OCI-LY7 (cell line): Measurements from ENCODE around the gene ALOXE3. TPM values are rescaled to one million over a fixed set of nuclear protein-coding genes. Genes with fewer than 3 reads are reported as not detected.

ENCODE experiments used
- BruUV-seq: library from RNA; stranded (reverse); fragments of 400-500 nt; replicated peaks from 2 replicates; lab custom pipeline; 2021; lab: Mats Ljungman, UMichigan
- CTCF ChIA-PET: fragments of 300-600 bp; sonication (Branson Sonifier 250); formaldehyde crosslinking; loops from one replicate; lab custom pipeline; 2022; ENCODE audit warnings: antibody characterized with exemption; ENCODE audit not compliant: unreplicated experiment; lab: Charles Lee
- POLR2A ChIA-PET: fragments of 300-600 bp; sonication (Branson Sonifier 250); formaldehyde crosslinking; loops from one replicate; lab custom pipeline; 2022; ENCODE audit warnings: antibody characterized with exemption; lab: Charles Lee
- DNase-seq: peaks from one replicate; pipeline ENCODE4 v3.0.0-alpha.2; 2015; ENCODE audit warnings: low spot score
- H2AFZ ChIP-seq: fragments of 200-600 bp; sonication (generic), shearing (Covaris generic); 2 replicates; pipeline ENCODE4 v1.6.1; 2014; ENCODE audit warnings: mild to moderate bottlenecking, antibody characterized with exemption, low read length, moderate library complexity
- H3K27ac ChIP-seq: fragments of 200-600 bp; sonication (generic); 2 replicates; pipeline ENCODE4 v1.5.1; 2014; ENCODE audit warnings: mixed run types, low read depth, mild to moderate bottlenecking, moderate library complexity, low read length, inconsistent platforms; ENCODE audit not compliant: poor library complexity, severe bottlenecking
- H3K36me3 ChIP-seq: fragments of 200-600 bp; sonication (generic); 2 replicates; pipeline ENCODE4 v1.6.1; 2014; ENCODE audit warnings: mild to moderate bottlenecking, antibody characterized with exemption, low read length, moderate library complexity, mixed read lengths; ENCODE audit not compliant: insufficient read depth
- H3K4me1 ChIP-seq: fragments of 200-600 bp; sonication (generic); 2 replicates; pipeline ENCODE4 v1.5.1; 2014; ENCODE audit warnings: mild to moderate bottlenecking, low read length; ENCODE audit not compliant: insufficient read depth, poor library complexity, severe bottlenecking
- H3K4me2 ChIP-seq: fragments of 200-600 bp; sonication (generic); 2 replicates; pipeline ENCODE4 v1.6.1; 2014; ENCODE audit warnings: mild to moderate bottlenecking, low read length
- H3K4me3 ChIP-seq: fragments of 200-600 bp; sonication (generic); 2 replicates; pipeline ENCODE4 v1.5.1; 2014; ENCODE audit warnings: mild to moderate bottlenecking, low read depth, low read length; ENCODE audit not compliant: poor library complexity, severe bottlenecking
- H3K79me2 ChIP-seq: fragments of 200-600 bp; sonication (generic); 2 replicates; pipeline ENCODE4 v1.6.1; 2016; ENCODE audit warnings: low read depth, mild to moderate bottlenecking, low read length, moderate library complexity, mixed read lengths; ENCODE audit not compliant: insufficient read depth
- H3K9me2 ChIP-seq: fragments of 200-600 bp; sonication (generic); 2 replicates; pipeline ENCODE4 v1.6.1; 2016; ENCODE audit warnings: mild to moderate bottlenecking, low read length, mixed read lengths; ENCODE audit not compliant: insufficient read depth
- H3K9me3 ChIP-seq: fragments of 200-600 bp; sonication (generic); 2 replicates; pipeline ENCODE4 v1.6.1; 2014; ENCODE audit warnings: mild to moderate bottlenecking, mixed run types, low read length, mixed read lengths
- H4K20me1 ChIP-seq: fragments of 200-600 bp; sonication (generic); 2 replicates; pipeline ENCODE4 v1.6.1; 2014; ENCODE audit warnings: mild to moderate bottlenecking, antibody characterized with exemption, low read length, moderate library complexity, mixed read lengths; ENCODE audit not compliant: insufficient read depth
- CTCF ChIP-seq: fragments of 200-600 bp; sonication (generic); conservative IDR thresholded peaks from 2 replicates; pipeline ENCODE4 v1.5.1; 2014; ENCODE audit warnings: mild to moderate bottlenecking, antibody characterized with exemption, low read length, moderate library complexity, mixed read lengths
- EZH2phosphoT487 ChIP-seq: fragments of 200-600 bp; sonication (generic); IDR thresholded peaks from 2 replicates; pipeline ENCODE4 v1.6.1; 2018; ENCODE audit warnings: low read depth, borderline replicate concordance, mild to moderate bottlenecking, mixed run types, antibody characterized with exemption, low read length, moderate library complexity, mixed read lengths
- intact Hi-C: fragments of 100-400 bp; cut with micrococcal nuclease; formaldehyde crosslinking; loops from one replicate; pipeline ENCODE4 v1.10.0; 2022; ENCODE audit not compliant: unreplicated experiment
- total RNA-seq, 2 experiments: library from RNA; depleted of rRNA in 1 of 2; stranded (reverse); fragments of >200 nt in 1 of 2; shearing (Covaris generic) in 1 of 2; gene quantifications; 2 replicates each; pipeline ENCODE4 v1.2.3, GENCODE V29; 2014 to 2022

ALOXE3 gene
- total RNA-seq, 2 experiments from 2014 or later: 0.10 TPM; not detected in 1

DNA sequence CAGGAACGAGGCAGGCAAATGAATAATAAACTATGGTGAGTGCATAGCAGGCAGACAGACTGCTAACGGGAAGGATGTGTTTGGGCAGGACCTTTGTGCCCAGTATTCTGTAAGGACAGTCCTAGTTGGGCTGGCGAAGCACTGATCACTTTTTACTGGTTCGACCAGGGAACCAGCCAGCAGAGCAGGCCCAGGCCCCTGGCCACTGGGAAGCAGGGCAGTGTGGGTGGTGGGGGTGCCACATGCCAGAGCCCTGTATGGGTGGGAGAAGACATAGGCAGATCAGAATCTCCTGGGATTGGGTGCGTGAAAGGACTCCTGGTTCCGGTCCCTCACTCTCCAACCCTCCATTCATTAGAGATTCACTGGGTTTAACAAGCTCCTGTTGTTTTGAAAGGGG lies 48.4 kb upstream of the ALOXE3 start:
- no peak overlapping the region for H3K4me3 ChIP-seq
- H3K4me1 ChIP-seq: peaks cover 24% of the 10 kb centered on the region
- TF ChIP-seq EZH2phosphoT487: no peak
- TF ChIP-seq CTCF: no peak
- H3K4me2 ChIP-seq: no peak overlapping the region
- no peak for DNase-seq
- no peaks in the 10 kb centered on the region for H3K9me2 ChIP-seq
- H2AFZ ChIP-seq: no peak overlapping the region
- no peaks in the 10 kb centered on the region for H3K9me3 ChIP-seq
- CTCF ChIA-PET: no interaction called here
- intact Hi-C loops: no loop called here
- no peaks in the 10 kb centered on the region for H4K20me1 ChIP-seq
- BruUV-seq: no TSS peak
- peaks cover 10% of the 10 kb centered on the region; the same call in 1 of the 2 replicates for H3K79me2 ChIP-seq
- POLR2A ChIA-PET: no interaction called here
- H3K36me3 ChIP-seq: no peaks in the 10 kb centered on the region
- no peak overlapping the region for H3K27ac ChIP-seq

DNA sequence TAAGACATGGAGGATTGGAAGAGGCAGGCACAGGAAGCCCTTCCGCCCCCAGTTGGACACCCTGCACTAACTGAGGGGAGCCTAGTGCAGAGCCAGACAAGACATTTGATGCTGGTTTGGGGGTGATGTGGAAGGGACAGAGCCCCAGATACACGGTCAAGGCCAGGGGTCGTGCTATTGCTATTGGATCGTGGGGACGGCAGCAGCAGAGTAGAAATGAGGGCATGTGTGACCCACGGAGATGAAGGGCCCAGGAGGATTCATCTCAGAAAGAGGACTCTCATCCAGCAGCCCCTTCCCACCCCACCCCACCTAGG lies 46.5 kb upstream of the ALOXE3 start:
- no peaks in the 10 kb centered on the region for H3K9me3 ChIP-seq
- POLR2A ChIA-PET: interaction anchor here (0.6 to 1.9 kb wide), 3 partner anchors 9 to 59 kb away, joined by 3 to 12 read pairs (median 5); no protein-coding TSS in a partner anchor
- no peaks in the 10 kb centered on the region for H3K9me2 ChIP-seq
- H3K4me3 ChIP-seq: no peak overlapping the region
- peak overlapping the region; percentile 76 for H2AFZ ChIP-seq
- H3K36me3 ChIP-seq: peaks cover 13% of the 10 kb centered on the region; the same call in 1 of the 2 replicates
- H3K4me1 ChIP-seq: peaks cover 39% of the 10 kb centered on the region
- no peaks in the 10 kb centered on the region for H4K20me1 ChIP-seq
- no peak for DNase-seq
- CTCF ChIA-PET: no interaction called here
- TF ChIP-seq EZH2phosphoT487 (no peak), CTCF (no peak)
- peaks cover 14% of the 10 kb centered on the region; the same call in 1 of the 2 replicates for H3K79me2 ChIP-seq
- no TSS peak for BruUV-seq
- peak overlapping the region; percentile 50 for H3K27ac ChIP-seq
- intact Hi-C loops: no loop called here
- H3K4me2 ChIP-seq: peak overlapping the region; percentile 71
